Dermis microvascular lymphatic vessel endothelial cell (primary cell): Measurements from ENCODE around the gene ZNF385B. TPM values are rescaled to one million over a fixed set of nuclear protein-coding genes. Genes with fewer than 3 reads are reported as not detected.
A peak's percentile ranks its signal among the peaks of the same experiment; 100 is the strongest.
"Not testable (repeated sequence)": the region's sequence is repeated elsewhere in the genome, so short reads cannot be mapped to it uniquely, and the experiment has no call there.

Experiments used
- DNase-seq, 2 donors: peaks; one replicate each; pipeline versions ENCODE4 v3.0.0 to v3.0.0-alpha.2; 2010; ENCODE audit warnings: low read depth in 2 of 2
- total RNA-seq: library from RNA; depleted of rRNA; stranded (reverse); fragments of >200 nt; gene quantifications from 2 replicates; pipeline ENCODE4 v1.2.1, GENCODE V29; 2014

The ZNF385B gene
- total RNA-seq, 1 donor from 2014 or later: not detected

DNA sequence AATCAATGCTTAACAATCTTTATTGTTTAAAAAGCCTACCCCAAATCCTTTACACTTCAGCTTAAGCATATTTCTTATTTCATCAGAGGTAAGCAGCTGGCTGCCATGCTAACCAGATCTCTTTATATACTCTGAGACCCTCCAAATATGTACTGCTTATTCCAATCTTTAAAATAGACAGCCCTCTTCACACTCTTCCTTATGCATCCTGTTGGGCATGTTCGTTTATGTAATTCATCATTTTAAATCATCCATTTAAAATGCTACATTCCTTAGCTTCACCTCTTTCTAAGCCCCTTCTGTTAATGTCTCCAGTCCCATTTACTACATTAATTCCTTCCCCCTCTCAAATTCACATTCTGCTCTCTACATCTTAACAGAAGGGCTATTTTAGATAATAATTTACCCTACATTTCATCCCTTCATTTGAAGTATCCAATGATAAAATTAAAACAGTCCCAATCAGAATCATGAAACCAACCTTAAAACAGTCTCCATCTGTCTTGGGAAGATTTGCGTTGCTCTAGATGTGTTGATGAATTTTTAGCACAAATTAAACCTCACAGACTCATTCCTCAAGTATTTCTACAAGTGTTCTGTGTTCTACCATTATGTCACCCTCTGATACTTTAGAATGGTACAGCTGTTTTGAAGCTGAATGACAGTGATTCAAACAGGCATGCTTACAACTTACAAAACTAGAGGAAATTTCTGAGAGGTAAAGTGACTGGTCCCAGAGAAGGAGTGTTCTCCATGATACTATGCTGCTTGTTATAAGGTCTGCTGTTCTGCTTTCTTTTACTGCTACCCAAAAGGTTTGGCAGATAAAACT is 59.1 kb downstream of the ZNF385B start:
- no peak for DNase-seq

DNA sequence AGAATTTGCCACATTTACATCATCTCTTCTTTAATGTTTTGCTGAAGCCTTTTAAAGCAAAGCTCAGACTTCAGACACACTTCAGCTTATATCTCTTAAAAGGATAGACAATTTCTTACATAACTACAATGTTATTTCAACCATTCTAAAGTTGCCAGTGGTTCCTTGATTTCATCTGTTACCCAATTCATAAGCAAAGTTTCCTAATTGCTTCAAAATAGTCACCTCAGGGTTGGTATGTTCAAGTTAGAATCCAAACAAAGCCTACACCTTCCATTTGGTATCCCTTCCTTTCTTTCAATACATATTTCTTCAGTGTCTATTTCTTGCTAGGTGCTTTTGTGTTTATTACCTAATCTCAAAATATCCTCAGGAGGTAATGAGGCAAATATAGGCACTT is 60.6 kb downstream of the ZNF385B start:
- DNase-seq: no peak

- DNase-seq: no peak
Measured at GRCh38 chr2:179796213-179797007, 65.0 kb downstream of the ZNF385B start.

- DNase-seq: no peak
Measured at GRCh38 chr2:179793902-179794301, 67.5 kb downstream of the ZNF385B start.

DNA sequence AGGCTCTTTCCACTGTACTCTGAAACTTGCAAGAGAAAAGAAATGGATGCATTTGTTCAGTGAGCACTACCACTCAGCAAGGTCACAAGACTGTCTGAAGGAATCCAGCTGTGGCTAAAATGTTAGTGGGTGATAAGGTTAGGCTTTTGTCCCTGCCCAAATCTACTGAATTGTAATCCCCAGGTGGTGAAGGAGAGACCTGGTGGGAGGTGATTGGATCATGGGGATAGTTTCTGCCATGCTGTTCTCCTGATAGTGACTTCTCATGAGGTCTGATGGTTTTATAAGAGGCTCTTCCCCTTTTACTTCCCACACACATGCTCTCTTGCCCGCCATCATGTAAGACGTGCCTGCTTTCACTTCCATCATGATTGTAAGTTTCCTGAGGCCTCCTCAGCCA is 68.2 kb downstream of the ZNF385B start:
- DNase-seq: no peak

DNA sequence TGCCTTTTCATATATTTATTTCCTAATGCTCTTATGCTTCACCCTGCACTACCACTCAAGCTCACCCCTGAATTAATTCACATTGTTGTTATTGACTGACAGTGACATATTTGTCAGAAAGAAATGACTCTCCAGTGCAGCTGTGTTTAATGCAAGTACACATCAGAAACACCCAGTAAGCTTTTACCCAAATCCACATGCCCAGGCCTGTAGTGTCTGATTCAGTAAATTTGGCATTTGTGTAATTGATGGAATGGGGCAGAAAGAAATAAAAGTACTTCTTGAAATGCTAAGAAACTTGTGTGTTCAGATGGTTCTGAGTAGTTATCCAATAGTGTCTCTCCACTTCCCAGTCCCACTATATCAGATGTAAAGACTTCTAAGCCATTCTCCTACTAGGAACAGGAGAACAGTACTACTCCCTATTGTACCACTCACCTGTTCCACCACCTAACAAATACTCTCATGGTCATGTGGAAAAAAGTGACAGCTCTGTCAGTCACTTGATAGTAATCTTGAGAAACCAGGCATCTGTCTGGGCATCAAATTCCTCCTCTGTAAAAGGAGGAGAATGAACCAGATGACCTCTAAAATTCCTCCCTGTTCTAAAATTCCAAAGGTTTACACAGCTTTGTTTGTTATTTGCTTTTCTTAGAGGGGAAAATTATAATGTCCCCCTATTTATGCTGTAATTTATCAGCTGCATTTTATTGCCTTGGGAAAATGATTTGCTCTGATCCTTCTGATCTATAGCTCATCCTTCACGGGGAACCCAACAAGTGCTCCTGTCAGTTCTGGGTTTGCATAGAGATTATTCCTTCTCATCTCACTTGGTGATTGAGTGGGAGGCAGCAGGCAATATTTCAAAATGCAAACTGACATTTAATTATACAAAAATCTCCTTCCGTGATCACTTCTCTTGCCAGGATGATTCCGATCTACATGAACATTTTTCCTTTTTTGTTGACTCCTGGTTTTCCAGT is 70.9 kb downstream of the ZNF385B start:
- no peak for DNase-seq

- no peak for DNase-seq
Measured at GRCh38 chr2:179788104-179788503, 73.3 kb downstream of the ZNF385B start.

GRCh38 chr2:179787601-179788000 is 73.8 kb downstream of the ZNF385B start:
- no peak for DNase-seq

- DNase-seq: no peak
Measured at GRCh38 chr2:179785902-179786301, 75.5 kb downstream of the ZNF385B start.

DNA sequence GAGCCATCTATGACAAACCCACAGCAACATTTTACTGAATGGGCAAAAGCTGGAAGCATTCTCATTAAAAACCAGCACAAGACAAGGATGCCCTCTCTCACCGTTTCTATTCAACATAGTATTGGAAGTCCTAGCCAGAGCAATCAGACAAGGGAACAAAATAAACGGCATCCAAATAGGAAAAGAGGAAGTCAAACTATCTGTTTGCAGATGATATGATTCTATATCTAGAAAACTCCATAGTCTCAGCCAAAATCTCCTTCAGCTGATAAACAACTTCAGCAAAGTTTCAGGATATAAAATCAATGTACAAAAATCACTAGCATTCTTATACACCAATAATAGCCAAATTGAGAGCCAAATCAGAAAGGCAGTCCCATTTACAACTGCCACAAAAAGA is 79.1 kb downstream of the ZNF385B start:
- DNase-seq: not testable (repeated sequence)

GRCh38 chr2:179773986-179774385 is 87.4 kb downstream of the ZNF385B start:
- no peak for DNase-seq

DNA sequence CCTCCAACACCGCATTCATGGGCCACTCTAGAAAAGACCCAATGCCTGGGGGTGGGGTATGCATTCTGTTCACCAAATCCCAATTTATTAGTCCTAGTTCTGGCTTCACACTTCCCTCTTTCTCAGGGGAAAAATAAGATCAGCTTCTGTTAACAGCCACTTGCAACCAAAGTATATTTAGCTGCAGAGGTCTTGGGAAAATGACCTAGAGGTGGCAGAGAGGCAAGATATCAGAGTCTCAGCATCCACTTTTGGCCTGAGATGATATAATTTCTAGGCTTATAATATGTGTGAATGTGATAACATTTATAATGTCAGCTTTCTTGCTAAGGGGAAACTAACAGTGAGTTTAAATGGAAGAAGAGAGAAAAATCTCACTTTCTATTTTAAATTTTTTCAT is 89.1 kb downstream of the ZNF385B start:
- DNase-seq: no peak

- DNase-seq: no peak
Measured at GRCh38 chr2:179771791-179772190, 89.6 kb downstream of the ZNF385B start.

DNA sequence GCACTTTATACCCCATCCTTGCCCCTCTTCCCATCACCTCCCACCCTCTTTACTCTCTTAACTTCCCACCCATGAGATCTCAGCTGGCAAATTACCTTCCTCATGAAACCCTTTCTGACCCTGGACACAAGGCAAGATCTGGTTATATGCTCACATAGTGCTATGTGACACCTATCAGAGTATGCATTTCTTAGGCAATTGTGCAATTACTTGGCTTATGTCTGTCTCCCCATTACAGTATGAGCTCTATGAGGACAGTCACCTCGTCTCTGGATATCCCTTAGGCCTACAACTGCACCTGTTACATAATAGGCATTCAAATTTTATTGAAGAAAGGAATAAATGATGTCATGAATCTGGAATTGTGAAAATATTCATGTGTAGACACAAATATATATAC is 91.4 kb downstream of the ZNF385B start:
- no peak for DNase-seq

DNA sequence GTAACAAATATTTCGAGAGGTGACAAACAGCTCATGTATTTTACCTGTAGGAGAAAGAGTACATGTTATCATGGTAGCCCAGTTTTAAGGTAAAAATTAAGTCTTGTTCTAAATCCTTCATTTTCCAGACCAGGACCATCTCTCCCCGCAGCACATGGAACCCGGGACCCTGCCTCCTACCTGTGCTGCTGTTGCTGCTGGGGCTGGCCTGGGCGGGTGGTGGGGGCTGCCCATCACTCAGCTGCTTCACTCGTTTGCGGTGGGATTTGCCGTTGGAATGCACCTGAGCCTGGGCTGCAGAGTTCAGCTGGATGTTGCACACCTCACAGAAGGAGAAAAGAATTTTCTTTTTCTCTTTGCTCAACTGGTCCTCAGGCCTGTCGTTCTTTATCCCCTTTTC is 92.1 kb downstream of the ZNF385B start:
- no peak for DNase-seq

GRCh38 chr2:179768765-179769164 is 92.6 kb downstream of the ZNF385B start:
- peak; percentile 56 to 75 for DNase-seq

DNA sequence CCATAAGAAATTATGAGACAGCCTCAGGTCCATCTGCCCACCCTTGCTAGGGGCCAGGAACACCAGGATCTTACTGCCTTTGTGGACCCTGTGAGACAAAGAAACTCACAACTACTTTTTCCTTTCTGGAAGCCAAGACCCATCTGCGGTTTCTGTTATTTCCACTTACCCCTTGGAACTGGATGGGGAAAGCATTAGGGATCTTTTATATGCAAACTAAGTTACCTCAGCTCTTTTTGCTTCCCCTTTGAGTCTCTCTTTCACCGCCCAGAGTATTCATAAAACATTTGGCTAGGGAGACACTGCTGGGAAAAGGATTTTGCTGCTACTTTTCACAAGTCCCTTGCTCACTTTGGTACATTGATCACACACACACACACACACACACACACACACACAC is 95.7 kb downstream of the ZNF385B start:
- no peak for DNase-seq

- DNase-seq: no peak
Measured at GRCh38 chr2:179764710-179765109, 96.7 kb downstream of the ZNF385B start.

DNA sequence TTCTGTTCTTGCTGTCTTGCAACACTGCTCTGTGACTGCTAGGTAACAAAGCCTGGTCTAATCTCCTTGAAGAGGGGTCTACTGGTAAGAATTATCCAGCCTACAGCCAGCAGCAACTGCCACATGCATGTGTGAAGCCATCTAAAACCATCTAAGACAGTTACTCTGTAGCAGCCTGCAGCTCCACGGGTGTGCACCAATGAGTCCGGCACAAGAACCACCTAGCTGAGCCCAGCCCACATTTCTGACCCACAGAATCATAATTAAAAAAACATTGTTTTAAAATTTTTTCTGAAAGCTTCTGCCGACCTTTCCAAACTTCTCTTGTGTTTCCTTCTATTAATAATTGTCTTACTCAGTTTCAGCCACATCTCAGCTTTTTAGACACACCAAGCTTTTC is 102.8 kb downstream of the ZNF385B start:
- no peak for DNase-seq

DNA sequence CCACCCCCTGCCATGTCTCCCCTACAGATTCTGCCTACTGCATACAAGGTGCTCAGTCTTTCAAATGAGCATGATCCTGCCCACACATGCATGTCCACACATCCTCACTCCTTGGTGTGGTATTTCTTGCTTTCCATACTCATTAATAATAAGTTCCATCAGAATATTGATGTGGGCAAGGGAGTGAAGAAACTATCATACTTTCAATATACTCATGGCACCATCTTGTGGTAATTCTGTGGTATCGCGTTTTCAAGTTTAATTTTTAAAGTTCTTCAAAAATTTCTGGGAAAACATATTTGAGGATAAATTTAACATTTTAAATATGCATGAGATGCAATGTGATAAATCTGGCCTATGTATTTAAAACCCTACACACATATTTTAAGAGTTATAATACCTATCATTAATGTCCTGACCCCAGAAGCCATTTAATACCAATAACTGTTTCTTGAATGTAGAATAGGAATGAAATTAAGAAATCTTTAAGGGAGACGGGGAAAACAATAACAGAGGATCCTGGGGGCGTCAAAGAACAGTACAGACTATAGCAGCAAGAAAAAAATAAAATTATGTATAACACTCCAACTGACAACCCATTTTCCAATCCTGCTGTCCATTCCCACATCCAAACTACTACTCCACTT is 110.1 kb downstream of the ZNF385B start:
- DNase-seq: peak in 1 of 2 donors; percentile 35

- DNase-seq: no peak
Measured at GRCh38 chr2:179749210-179749609, 112.2 kb downstream of the ZNF385B start.
